UCSD-AML1 (cell line): ENCODE data around the gene HGFAC.

Experiments used
- DNase-seq: peaks from one replicate; lab custom pipeline; 2025; ENCODE audit not compliant: unreplicated experiment; lab: John Stamatoyannopoulos, UW

HGFAC gene

GRCh38 chr4:3472411-3473141 is 30.8 kb downstream of the HGFAC start:
- DNase-seq = no peak

GRCh38 chr4:3473181-3473950 is 31.6 kb downstream of the HGFAC start:
- DNase-seq = no peak

- no peak for DNase-seq
Measured at GRCh38 chr4:3473996-3474765, 32.4 kb downstream of the HGFAC start.

GRCh38 chr4:3475041-3475712 is 33.4 kb downstream of the HGFAC start:
- DNase-seq = no peak

- DNase-seq = no peak
Measured at GRCh38 chr4:3475713-3476260, 34.0 kb downstream of the HGFAC start.

- DNase-seq = no peak
Measured at GRCh38 chr4:3476341-3476747, 34.6 kb downstream of the HGFAC start.

- no peak for DNase-seq
Measured at GRCh38 chr4:3476936-3477749, 35.4 kb downstream of the HGFAC start.

- DNase-seq = no peak
Measured at GRCh38 chr4:3477750-3478430, 36.1 kb downstream of the HGFAC start.

GRCh38 chr4:3478446-3479357 is 36.9 kb downstream of the HGFAC start:
- no peak for DNase-seq

- no peak for DNase-seq
Measured at GRCh38 chr4:3479358-3480101, 37.8 kb downstream of the HGFAC start.

- peak; percentile 81 for DNase-seq
Measured at GRCh38 chr4:3480528-3481112, 38.9 kb downstream of the HGFAC start.

- no peak for DNase-seq
Measured at GRCh38 chr4:3481113-3481531, 39.4 kb downstream of the HGFAC start.

- no peak for DNase-seq
Measured at GRCh38 chr4:3481783-3482393, 40.1 kb downstream of the HGFAC start.

- no peak for DNase-seq
Measured at GRCh38 chr4:3482707-3483106, 40.9 kb downstream of the HGFAC start.

GRCh38 chr4:3483471-3483921 is 41.7 kb downstream of the HGFAC start:
- DNase-seq = no peak

GRCh38 chr4:3484057-3484973 is 42.5 kb downstream of the HGFAC start:
- DNase-seq = no peak
